Lung (tissue), 12 donors: ENCODE results near the gene SLC44A4. TPM values are rescaled to one million over a fixed set of nuclear protein-coding genes. Genes with fewer than 3 reads are reported as not detected.
"Not testable (repeated sequence)": the region's sequence is repeated elsewhere in the genome, so short reads cannot be mapped to it uniquely, and the experiment has no call there.

ENCODE experiments used
- ATAC-seq: fragments of 200-7000 bp; cut with Tn5 transposase; one replicate; pipeline ENCODE4 v1.9.1; 2020; ENCODE audit warnings: moderate number of reproducible peaks; ENCODE audit not compliant: insufficient read depth, low FRiP score
- DNase-seq, 3 donors: peaks; one replicate each; pipeline ENCODE4 v3.0.0-alpha.2; 2013 to 2017
- H3K27ac ChIP-seq, 2 donors: one replicate each; pipeline ENCODE4 v1.5.1; 2013; ENCODE audit warnings: mild to moderate bottlenecking in 2 of 2, moderate library complexity in 2 of 2, control low read depth in 1 of 2, inconsistent platforms in 1 of 2, low read depth in 1 of 2, low read length in 1 of 2
- H3K27me3 ChIP-seq, 3 donors: one replicate each; pipeline ENCODE4 v1.5.1; 2013; ENCODE audit warnings: low read length in 2 of 3; ENCODE audit not compliant: control insufficient read depth in 3 of 3, insufficient read depth in 3 of 3
- H3K36me3 ChIP-seq, 4 donors: one replicate each; pipeline ENCODE4 v1.5.1; 2013; ENCODE audit warnings: low read length in 4 of 4, mild to moderate bottlenecking in 1 of 4, moderate library complexity in 1 of 4; ENCODE audit not compliant: control insufficient read depth in 4 of 4, insufficient read depth in 4 of 4
- H3K4me1 ChIP-seq, 5 donors: one replicate each; pipeline ENCODE4 v1.5.1; 2013; ENCODE audit warnings: low read length in 5 of 5, mild to moderate bottlenecking in 2 of 5, moderate library complexity in 1 of 5; ENCODE audit not compliant: control insufficient read depth in 5 of 5, insufficient read depth in 5 of 5
- H3K4me3 ChIP-seq: one replicate; pipeline ENCODE4 v1.5.1; 2013; ENCODE audit warnings: mild to moderate bottlenecking, control low read depth, moderate library complexity
- H3K9ac ChIP-seq, 2 donors: one replicate each; pipeline ENCODE4 v1.5.1; 2013; ENCODE audit warnings: low read length in 2 of 2, control low read depth in 1 of 2; ENCODE audit not compliant: insufficient read depth in 1 of 2
- H3K9me3 ChIP-seq, 4 donors: one replicate each; pipeline ENCODE4 v1.5.1; 2013; ENCODE audit warnings: low read length in 3 of 4, mild to moderate bottlenecking in 1 of 4, moderate library complexity in 1 of 4; ENCODE audit not compliant: control insufficient read depth in 4 of 4, insufficient read depth in 3 of 4
- CTCF ChIP-seq: IDR thresholded peaks from 2 replicates; pipeline ENCODE4 v1.5.1; 2012; ENCODE audit warnings: mild to moderate bottlenecking; ENCODE audit errors: control extremely low read depth, extremely low read depth
- WGBS, 2 donors: extraction: QIAGEN DNeasy Blood & Tissue Kit; methylation state at CpG; one replicate each; pipeline ENCODE4 v1.1.7; 2013; 5-methylcytosine and 5-hydroxymethylcytosine counted together
- polyA plus RNA-seq, 2 donors: library from polyadenylated mRNA; stranded (reverse); fragments of 200-250 nt; gene quantifications; one replicate each; pipeline ENCODE4 v1.2.1, GENCODE V29; 2013
- total RNA-seq, 2 donors: library from RNA; depleted of rRNA in 1 of 2; stranded (reverse); fragments of >200 nt in 1 of 2; gene quantifications; one replicate each; pipeline ENCODE4 v1.2.1, GENCODE V29; 2014 to 2021
- donor health status: control.
- donor health status: control.
- donor health status: Bipolar disorder and iron deficiency.
- donor health status: healthy.
- donor health status: DM: yes; HTN: yes; CAD: no.

SLC44A4 gene
- total and polyA plus RNA-seq, 4 donors: 22.2 to 121 (median 49.7) TPM

GRCh38 chr6:31915351-31915750 is 36.6 kb upstream of the SLC44A4 start:
- no peak for TF ChIP-seq CTCF
- Histone ChIP-seq H3K9me3 (no peaks in the 10 kb centered on the region), H3K27me3 (no peaks in the 10 kb centered on the region)

GRCh38 chr6:31911826-31912585 is 33.2 kb upstream of the SLC44A4 start:
- H3K27ac ChIP-seq: no peak overlapping the region
- no peaks in the 10 kb centered on the region for H3K27me3 ChIP-seq
- ATAC-seq (no peak), DNase-seq (no peak)
- WGBS, 2 donors: 82 to 88% methylated on average over 11 of the region's 11 CpGs
- no peak overlapping the region for H3K9ac ChIP-seq
- peaks cover 0 to 3% (median 0%) of the 10 kb centered on the region in 5 donors for H3K4me1 ChIP-seq
- no peaks in the 10 kb centered on the region for H3K9me3 ChIP-seq
- TF ChIP-seq CTCF: no peak
- H3K4me3 ChIP-seq: no peak overlapping the region
- H3K36me3 ChIP-seq: no peaks in the 10 kb centered on the region

More at GRCh38 chr6:31915351-31915750, 36.6 kb upstream of the SLC44A4 start:
- no peak overlapping the region for H3K4me3 ChIP-seq
- ATAC-seq: no peak
- peaks cover 0 to 1% (median 0%) of the 10 kb centered on the region in 5 donors for H3K4me1 ChIP-seq
- DNase-seq: no peak
- no peak overlapping the region for H3K27ac ChIP-seq
- H3K36me3 ChIP-seq: no peaks in the 10 kb centered on the region
- no peak overlapping the region for H3K9ac ChIP-seq

GRCh38 chr6:31909298-31909697 is 30.5 kb upstream of the SLC44A4 start:
- not testable (repeated sequence) for ATAC-seq, DNase-seq, H3K9ac ChIP-seq, H3K27me3 ChIP-seq, H3K27ac ChIP-seq, H3K36me3 ChIP-seq, H3K9me3 ChIP-seq, H3K4me1 ChIP-seq, H3K4me3 ChIP-seq
- 82 to 88% methylated on average over 7 of the region's 7 CpGs for WGBS, 2 donors

- H3K4me3 ChIP-seq: no peak overlapping the region
- H3K36me3 ChIP-seq: no peaks in the 10 kb centered on the region
- H3K27ac ChIP-seq: no peak overlapping the region
- H3K4me1 ChIP-seq: peaks cover 0 to 10% (median 0%) of the 10 kb centered on the region in 5 donors
- ATAC-seq: no peak
- no peak for TF ChIP-seq CTCF
- H3K9me3 ChIP-seq: no peaks in the 10 kb centered on the region
- peaks cover 0 to 3% (median 3%) of the 10 kb centered on the region in 3 donors for H3K27me3 ChIP-seq
- 40 to 67% methylated on average over 4 of the region's 4 CpGs for WGBS, 2 donors
- peak in 1 of 3 donors; percentile 31 for DNase-seq
- no peak overlapping the region for H3K9ac ChIP-seq
These were observed 30.0 kb upstream of the SLC44A4 start for GRCh38 chr6:31908791-31909190.

GRCh38 chr6:31908255-31908654 is 29.5 kb upstream of the SLC44A4 start:
- 87 to 93% methylated on average over 5 of the region's 5 CpGs for WGBS, 2 donors
- not testable (repeated sequence) for DNase-seq, ATAC-seq

More at GRCh38 chr6:31908255-31908654, 29.5 kb upstream of the SLC44A4 start:
- not testable (repeated sequence) for H3K36me3 ChIP-seq, H3K4me1 ChIP-seq, H3K4me3 ChIP-seq, H3K9me3 ChIP-seq, H3K27ac ChIP-seq, H3K27me3 ChIP-seq, H3K9ac ChIP-seq
